ENCODE results near the gene LYSMD2. TPM values are rescaled to one million over a fixed set of nuclear protein-coding genes. Genes with fewer than 3 reads are reported as not detected.

Gene LYSMD2
- polyA plus RNA-seq, 4 donors: 4.2 to 5.8 (median 4.7) TPM

- no peak for DNase-seq (ENCODE audit: low read depth in 4 of 4, low spot score in 2 of 4)
Measured at GRCh38 chr15:51721199-51721960, 16.1 kb downstream of the LYSMD2 start.

GRCh38 chr15:51720201-51720995, 17.1 kb downstream of the LYSMD2 start:
- DNase-seq (ENCODE audit: low read depth in 4 of 4, low spot score in 2 of 4): no peak

DNA sequence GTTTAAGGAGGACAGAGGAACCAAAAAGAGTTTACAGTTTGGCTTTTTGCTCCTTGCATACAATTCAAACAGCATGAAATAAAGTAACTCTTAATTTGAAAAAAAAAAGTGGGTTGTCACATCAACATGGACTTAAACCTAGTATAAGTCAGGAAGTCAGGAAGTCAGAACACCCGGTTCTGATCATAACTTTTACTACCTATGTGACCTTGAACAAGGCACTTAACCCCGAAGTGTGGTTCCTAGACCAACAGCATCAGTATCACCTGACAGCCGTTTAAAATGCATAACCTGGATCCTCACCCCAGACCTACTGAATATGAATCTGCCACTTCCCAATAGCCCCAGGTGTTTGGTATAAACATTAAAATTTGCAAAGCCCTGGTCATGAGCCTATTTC, 18.7 kb downstream of the LYSMD2 start:
- DNase-seq (ENCODE audit: low read depth in 4 of 4, low spot score in 2 of 4): no peak

DNA sequence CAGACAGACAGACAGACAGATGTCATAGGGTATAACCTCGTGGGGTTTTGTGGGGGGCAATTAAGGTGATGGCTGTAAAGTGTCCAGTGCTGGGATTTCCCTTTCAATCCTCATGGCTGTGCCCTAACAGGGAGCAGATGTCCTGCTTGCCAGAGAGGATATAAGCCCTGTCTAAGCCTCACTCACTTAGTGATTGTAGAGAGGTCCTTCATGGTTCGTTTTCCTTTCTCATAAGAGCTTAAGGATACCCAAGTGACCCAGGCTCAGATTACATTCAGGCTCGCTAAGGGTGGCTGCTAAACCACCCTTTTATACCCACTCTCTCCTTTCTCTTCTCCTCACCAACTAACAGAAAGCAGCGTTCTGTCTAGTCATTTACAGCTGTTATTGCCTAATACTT, 19.2 kb downstream of the LYSMD2 start:
- DNase-seq (ENCODE audit: low read depth in 4 of 4, low spot score in 2 of 4): no peak

- no peak for DNase-seq (ENCODE audit: low read depth in 4 of 4, low spot score in 2 of 4)
Measured at GRCh38 chr15:51714911-51715310, 22.5 kb downstream of the LYSMD2 start.

- DNase-seq (ENCODE audit: low read depth in 4 of 4, low spot score in 2 of 4): no peak
Measured at GRCh38 chr15:51714162-51714561, 23.3 kb downstream of the LYSMD2 start.

DNA sequence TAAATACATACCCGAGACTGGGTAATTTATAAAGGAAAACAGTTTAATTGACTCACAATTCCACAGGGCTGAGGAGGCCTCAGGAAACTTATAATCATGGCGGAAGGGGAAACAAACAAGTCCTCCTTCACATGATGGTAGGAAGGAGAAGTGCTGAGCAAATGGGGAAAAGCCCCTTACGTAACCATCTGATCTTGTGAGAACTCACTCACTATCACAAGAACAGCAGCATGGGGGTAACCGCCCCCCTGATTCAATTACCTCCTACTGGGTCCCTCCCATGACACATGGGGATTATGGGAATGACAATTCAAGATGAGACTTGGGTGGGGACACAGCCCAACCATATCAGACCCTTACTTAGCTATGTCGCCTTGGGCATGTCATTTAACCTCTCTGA, 28.4 kb downstream of the LYSMD2 start:
- no peak for DNase-seq (ENCODE audit: low read depth in 4 of 4, low spot score in 2 of 4)

DNA sequence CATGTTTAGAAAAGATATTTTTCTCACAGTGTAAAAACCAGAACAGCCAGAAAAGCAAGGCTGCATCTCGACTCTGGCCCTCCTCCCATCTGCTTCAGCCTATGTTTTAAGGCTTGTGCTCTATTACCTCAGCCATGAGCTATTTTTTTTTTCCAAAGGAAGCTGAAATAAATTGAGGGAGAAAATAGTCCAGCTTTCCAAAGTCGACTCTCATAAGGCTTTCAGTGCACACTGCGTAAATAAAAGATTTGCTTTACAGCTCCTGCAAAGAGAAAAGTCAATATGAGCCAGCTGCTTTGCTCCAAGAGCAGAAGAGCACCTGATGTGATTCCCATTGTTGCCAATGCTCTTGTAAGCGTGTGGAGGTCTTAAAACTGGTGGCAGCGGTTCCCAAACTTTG, 29.4 kb downstream of the LYSMD2 start:
- no peak for DNase-seq (ENCODE audit: low read depth in 4 of 4, low spot score in 2 of 4)

- DNase-seq (ENCODE audit: low read depth in 4 of 4, low spot score in 2 of 4): no peak
Measured at GRCh38 chr15:51706926-51707608, 30.4 kb downstream of the LYSMD2 start.

DNA sequence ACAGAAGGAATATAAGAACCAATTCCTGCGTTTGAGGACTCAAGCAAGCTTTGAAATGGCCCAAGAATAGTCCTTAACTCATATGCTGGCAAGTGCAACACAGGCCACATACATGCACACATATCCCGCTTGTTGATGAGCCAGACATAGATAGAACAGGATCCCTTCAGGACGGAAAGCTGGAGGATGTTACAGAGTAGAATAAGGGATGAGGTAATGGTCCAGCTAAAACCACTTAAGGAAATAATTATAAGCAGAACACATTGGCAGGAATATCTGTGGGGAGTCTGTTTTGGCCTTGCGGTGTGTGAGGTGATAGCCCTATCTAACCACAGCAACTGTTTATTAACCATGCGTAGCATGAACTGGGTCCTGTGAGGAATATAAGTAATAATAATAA, 31.2 kb downstream of the LYSMD2 start:
- no peak for DNase-seq (ENCODE audit: low read depth in 4 of 4, low spot score in 2 of 4)

DNA sequence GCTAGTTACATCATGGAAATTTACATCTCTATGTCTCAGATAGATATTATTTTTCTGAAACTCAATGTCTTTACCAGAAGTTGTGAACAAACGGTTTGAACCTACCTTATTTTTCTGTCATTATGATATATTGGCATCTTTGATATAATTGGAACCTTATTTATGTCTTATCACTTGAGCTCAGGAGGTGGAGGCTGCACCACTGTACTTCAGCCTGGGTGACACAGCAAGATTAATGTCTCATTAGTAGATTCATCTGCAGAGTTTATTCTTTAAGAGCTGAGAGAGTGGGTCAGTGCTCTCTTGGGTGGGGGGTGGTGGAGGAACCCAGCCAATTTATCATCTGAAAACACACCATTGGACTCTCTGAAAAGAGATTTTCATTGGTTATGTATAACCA, 34.7 kb downstream of the LYSMD2 start:
- DNase-seq (ENCODE audit: low read depth in 4 of 4, low spot score in 2 of 4): no peak

DNA sequence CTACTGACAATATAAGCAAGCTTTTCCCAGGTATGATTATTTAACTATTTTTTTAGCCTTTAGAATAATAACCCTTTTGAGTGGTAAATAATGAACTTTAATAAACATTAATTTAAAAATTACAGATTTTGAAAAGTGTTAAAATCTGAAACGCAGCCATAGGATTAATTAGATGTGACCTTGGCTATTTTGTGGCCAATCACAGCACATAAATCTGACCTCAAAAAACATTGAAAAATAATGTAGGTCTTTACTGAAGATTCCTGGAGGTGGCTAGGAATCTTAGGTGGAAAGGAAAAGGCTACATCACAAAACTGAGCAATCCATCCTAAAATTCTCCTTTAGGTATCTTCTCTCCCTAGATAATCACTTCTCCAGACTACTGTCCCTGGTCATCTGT, 38.1 kb downstream of the LYSMD2 start:
- no peak for DNase-seq (ENCODE audit: low read depth in 4 of 4, low spot score in 2 of 4)

DNA sequence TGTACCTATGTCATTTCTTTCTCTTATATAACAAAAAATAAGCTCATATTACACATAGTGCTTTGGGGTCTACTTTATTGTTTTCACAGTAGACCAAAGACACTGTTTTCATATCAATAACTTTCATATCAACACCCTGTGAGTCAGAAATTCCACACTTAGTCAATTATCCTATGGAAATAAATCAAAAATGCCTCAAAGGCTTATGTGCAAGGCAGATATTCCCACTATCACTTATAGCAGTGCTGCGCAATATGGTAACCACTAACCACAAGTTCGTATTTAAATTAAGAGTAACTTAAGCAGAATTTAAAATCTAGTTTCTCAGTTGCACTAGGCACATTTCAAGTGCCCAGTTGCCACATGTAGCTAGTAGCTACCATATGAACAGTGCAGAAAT, 40.3 kb downstream of the LYSMD2 start:
- DNase-seq (ENCODE audit: low read depth in 4 of 4, low spot score in 2 of 4): no peak

- DNase-seq (ENCODE audit: low read depth in 4 of 4, low spot score in 2 of 4): no peak
Measured at GRCh38 chr15:51696566-51696965, 40.9 kb downstream of the LYSMD2 start.

DNA sequence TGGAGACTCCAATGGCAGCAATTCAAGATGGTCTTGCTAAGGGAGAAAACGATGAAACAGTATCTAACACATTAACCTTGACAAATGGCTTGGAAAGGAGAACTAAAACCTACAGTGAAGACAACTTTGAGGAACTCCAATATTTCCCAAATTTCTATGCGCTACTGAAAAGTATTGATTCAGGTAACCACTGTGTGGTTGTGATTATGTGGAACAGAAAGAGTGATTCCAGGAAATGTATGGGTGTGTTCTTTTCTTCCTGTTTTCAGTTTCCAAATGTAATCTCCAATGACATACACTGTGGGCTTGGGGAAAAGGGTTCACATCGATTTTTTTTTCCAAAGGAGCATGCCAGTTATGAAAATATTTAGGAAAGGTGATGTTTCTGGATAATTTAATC, 45.3 kb downstream of the LYSMD2 start:
- no peak for DNase-seq (ENCODE audit: low read depth in 4 of 4, low spot score in 2 of 4)

DNA sequence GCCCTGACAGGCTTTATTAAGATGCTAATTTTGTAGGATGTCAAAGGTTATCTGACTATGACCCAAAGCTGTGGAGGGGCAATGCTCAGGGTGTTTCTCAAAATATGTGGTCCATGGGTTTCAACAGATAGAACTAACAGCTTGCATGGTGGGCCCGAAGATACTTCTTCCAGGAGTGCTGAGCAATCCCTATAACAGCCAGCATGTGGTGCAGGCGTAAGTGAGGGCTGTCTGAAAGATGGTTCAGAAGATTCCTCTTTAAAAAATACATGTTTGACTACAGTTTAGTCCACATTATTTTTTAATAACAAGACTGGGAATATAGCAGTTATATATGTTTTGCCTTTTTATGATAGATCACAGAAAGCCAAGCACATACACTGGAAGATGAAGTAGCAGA, 48.6 kb downstream of the LYSMD2 start:
- no peak for DNase-seq (ENCODE audit: low read depth in 4 of 4, low spot score in 2 of 4)

DNA sequence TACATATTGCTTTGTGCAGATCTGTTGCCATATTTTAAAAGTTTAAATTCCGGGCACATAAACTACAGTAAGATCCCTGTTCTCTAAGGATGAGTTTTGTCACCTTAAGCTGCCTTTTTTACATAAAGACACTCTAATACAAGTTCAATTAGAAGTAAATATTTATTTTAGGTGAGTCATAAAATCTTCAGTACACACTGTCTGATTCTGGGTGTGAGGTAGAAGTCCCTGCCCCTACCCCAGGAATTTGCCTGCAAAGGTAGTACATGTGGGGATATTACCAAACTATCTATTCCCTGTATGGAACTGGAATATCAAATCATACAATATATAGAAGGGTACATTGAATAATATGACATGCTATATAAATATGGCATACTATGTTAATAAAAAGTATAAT, 49.9 kb downstream of the LYSMD2 start:
- DNase-seq (ENCODE audit: low read depth in 4 of 4, low spot score in 2 of 4): no peak

- peak; percentile 50 to 83 (median 60) for DNase-seq (ENCODE audit: low read depth in 4 of 4, low spot score in 2 of 4)
Measured at GRCh38 chr15:51681303-51681963, 56.0 kb downstream of the LYSMD2 start, which contains the start of gene SCG3. Gene SCG3, plus strand, starts transcription at chr15:51681503. Its CDS starts 253 bp downstream, at chr15:51681756.

DNA sequence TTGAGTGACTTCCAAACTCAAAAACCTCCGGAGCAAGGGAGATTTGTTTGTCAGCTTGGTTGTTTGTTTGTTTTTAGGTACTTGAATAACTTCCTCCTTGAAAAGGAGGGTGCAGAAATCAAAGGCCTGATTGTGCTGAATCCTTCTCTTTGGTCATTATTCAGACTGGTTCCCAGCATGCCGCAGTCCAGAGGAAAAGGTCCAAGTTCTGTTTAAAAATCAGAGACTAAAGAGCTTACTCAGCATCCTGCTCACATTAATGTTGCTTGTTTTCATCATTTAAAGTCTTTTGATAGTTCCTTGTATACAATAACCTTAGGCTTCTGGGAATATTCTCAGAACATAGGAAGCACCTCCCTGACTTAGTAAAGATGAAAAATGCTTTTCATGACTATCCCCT, 57.1 kb downstream of the LYSMD2 start:
- DNase-seq (ENCODE audit: low read depth in 4 of 4, low spot score in 2 of 4): no peak

GRCh38 chr15:51678096-51678495, 59.4 kb downstream of the LYSMD2 start:
- DNase-seq (ENCODE audit: low read depth in 4 of 4, low spot score in 2 of 4): no peak

- no peak for DNase-seq (ENCODE audit: low read depth in 4 of 4, low spot score in 2 of 4)
Measured at GRCh38 chr15:51677452-51677851, 60.0 kb downstream of the LYSMD2 start.

Measured in left renal cortex interstitium (tissue), 4 donors.